HepG2 (cell line): ENCODE results near the gene DZANK1. TPM values are rescaled to one million over a fixed set of nuclear protein-coding genes. Genes with fewer than 3 reads are reported as not detected.
A peak's percentile ranks its signal among the peaks of the same experiment; 100 is the strongest.

ENCODE experiments used
- MED13 ChIP-seq: sonication (generic); formaldehyde crosslinking; IDR thresholded peaks from 2 replicates; pipeline ENCODE4 v1.5.0; 2020; ENCODE audit warnings: missing genetic modification reagents
- NFATC3 ChIP-seq: sonication (generic); formaldehyde crosslinking; IDR thresholded peaks from 2 replicates; pipeline ENCODE4 v1.5.1; 2020; ENCODE audit warnings: mild to moderate bottlenecking, missing genetic modification reagents
- NFIC ChIP-seq: IDR thresholded peaks from 2 replicates; pipeline ENCODE4 v1.6.1; 2012; ENCODE audit warnings: mild to moderate bottlenecking, low read length, inconsistent platforms
- NRL ChIP-seq: sonication (generic); formaldehyde crosslinking; IDR thresholded peaks from 2 replicates; pipeline ENCODE4 v1.5.0; 2020; ENCODE audit warnings: missing genetic modification reagents, mild to moderate bottlenecking, moderate library complexity, borderline replicate concordance
- ZMYM4 ChIP-seq: sonication (generic); formaldehyde crosslinking; IDR thresholded peaks from 2 replicates; pipeline ENCODE4 v1.8.1; 2023; ENCODE audit warnings: mild to moderate bottlenecking, missing genetic modification reagents
- ZNF33B ChIP-seq: sonication (generic); formaldehyde crosslinking; IDR thresholded peaks from 2 replicates; pipeline ENCODE4 v1.5.1; 2020; ENCODE audit warnings: mild to moderate bottlenecking, missing genetic modification reagents
- ZNF547 ChIP-seq: sonication (generic); formaldehyde crosslinking; IDR thresholded peaks from 2 replicates; pipeline ENCODE4 v1.5.1; 2020; ENCODE audit warnings: mild to moderate bottlenecking, missing genetic modification reagents
- ZNF737 ChIP-seq: sonication (generic); formaldehyde crosslinking; IDR thresholded peaks from 2 replicates; pipeline ENCODE4 v1.5.0; 2020; ENCODE audit warnings: missing genetic modification reagents, mild to moderate bottlenecking, borderline replicate concordance
- ZNF768 ChIP-seq: sonication (generic); formaldehyde crosslinking; IDR thresholded peaks from 2 replicates; pipeline ENCODE4 v1.4.0; 2020; ENCODE audit warnings: missing genetic modification reagents
- ZNF773 ChIP-seq: sonication (generic); formaldehyde crosslinking; IDR thresholded peaks from 2 replicates; pipeline ENCODE4 v1.4.0; 2020; ENCODE audit warnings: missing genetic modification reagents, borderline replicate concordance
- polyA plus RNA-seq, 8 experiments: library from polyadenylated mRNA; depleted of rRNA in 3 of 8; stranded (reverse) in 7 of 8; unstranded in 1 of 8; fragments of >200 nt; fragmentation: Illumina TruSeq in 4 of 8; extraction: Trizol in 4 of 8; gene quantifications; 2 replicates each; pipeline versions ENCODE4 v1.2.1 to v1.2.3, GENCODE V29; 2011 to 2016; ENCODE audit warnings: low read depth in 4 of 8, missing spikeins in 1 of 8, mixed read lengths in 1 of 8; ENCODE audit not compliant: insufficient read depth in 1 of 8
- total RNA-seq, 5 experiments: library from RNA; depleted of rRNA; stranded (reverse); fragments of >200 nt; fragmentation: Illumina TruSeq; extraction: Trizol; gene quantifications; 2 replicates each; pipeline ENCODE4 v1.2.3, GENCODE V29; 2016; ENCODE audit warnings: low read depth in 1 of 5
- TF ChIP-seq, protein P1 (sequence below): sonication (generic); formaldehyde crosslinking; IDR thresholded peaks from 2 replicates; pipeline ENCODE4 v1.8.0; 2022; ENCODE audit warnings: missing genetic modification reagents, mild to moderate bottlenecking, moderate library complexity, borderline replicate concordance
- TF ChIP-seq, protein P2 (sequence below): sonication (generic); formaldehyde crosslinking; IDR thresholded peaks from 2 replicates; pipeline ENCODE4; 2020; ENCODE audit warnings: missing genetic modification reagents, mild to moderate bottlenecking, borderline replicate concordance
- TF ChIP-seq, protein P3 (sequence below): IDR thresholded peaks from 2 replicates; pipeline ENCODE4 v1.6.1; 2018; ENCODE audit warnings: missing genetic modification reagents
- TF ChIP-seq, protein P4 (sequence below): sonication (generic); formaldehyde crosslinking; IDR thresholded peaks from 2 replicates; pipeline ENCODE4 v1.8.1; 2023; ENCODE audit warnings: mild to moderate bottlenecking, moderate library complexity, missing genetic modification reagents
- TF ChIP-seq, protein P5 (sequence below), 2 experiments: sonication (generic) in 1 of 2; formaldehyde crosslinking in 1 of 2; IDR thresholded peaks; 2 replicates each; pipeline versions ENCODE4 v1.4.0 to v1.6.1; 2016 to 2020; ENCODE audit warnings: borderline replicate concordance in 1 of 2, low read depth in 1 of 2, mild to moderate bottlenecking in 1 of 2, missing genetic modification reagents in 1 of 2
- TF ChIP-seq, protein P6 (sequence below): sonication (generic); formaldehyde crosslinking; IDR thresholded peaks from 2 replicates; pipeline ENCODE4 v1.4.0; 2020; ENCODE audit warnings: missing genetic modification reagents; ENCODE audit errors: not compliant biosample characterization

Gene DZANK1
- total and polyA plus RNA-seq, 2 of the 13 experiments (the other 11 are each of a cell fraction or from before 2014, with no cell fraction given): 1.6 to 3.2 TPM

DNA sequence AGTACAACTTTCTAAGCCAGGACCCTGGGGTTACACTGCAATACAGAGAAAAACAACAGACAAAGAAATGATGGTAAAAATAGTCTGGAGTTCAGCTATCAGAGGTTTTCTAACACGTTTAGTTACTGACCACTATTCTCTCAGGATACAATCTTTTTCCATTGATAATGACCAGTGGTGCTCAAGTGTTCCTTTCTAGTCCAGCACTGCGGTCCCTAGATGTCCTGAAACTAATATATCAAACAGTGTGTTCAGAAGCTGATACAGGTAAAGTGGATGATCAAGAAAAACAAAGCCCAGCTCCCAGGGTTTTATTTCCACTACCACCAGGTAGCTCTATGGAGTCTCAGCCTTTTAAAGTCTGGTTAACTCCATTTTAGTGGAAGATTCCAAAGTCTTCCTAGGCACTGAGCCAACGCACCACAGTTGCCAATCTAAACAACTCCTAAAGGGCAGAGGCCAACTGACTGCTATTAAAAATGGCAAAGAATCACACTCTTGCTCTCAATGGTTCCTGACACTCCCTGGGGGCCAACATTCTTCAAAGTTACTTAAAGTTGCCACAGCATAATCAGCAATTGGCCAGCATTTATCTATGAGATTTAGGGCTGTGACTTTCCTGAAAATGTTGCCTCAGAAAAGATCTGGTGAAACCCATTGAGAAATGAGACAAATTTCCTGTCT lies 38.2 kb downstream of the DZANK1 start (continued):
- TF ChIP-seq ZMYM4 (CRISPR knock-in tag): peak; percentile 55
- no peak for TF ChIP-seq NFATC3 (CRISPR knock-in tag)
- no peak for TF ChIP-seq MED13
- no peak for TF ChIP-seq ZNF737 (CRISPR knock-in tag)
- TF ChIP-seq, protein P1, sequence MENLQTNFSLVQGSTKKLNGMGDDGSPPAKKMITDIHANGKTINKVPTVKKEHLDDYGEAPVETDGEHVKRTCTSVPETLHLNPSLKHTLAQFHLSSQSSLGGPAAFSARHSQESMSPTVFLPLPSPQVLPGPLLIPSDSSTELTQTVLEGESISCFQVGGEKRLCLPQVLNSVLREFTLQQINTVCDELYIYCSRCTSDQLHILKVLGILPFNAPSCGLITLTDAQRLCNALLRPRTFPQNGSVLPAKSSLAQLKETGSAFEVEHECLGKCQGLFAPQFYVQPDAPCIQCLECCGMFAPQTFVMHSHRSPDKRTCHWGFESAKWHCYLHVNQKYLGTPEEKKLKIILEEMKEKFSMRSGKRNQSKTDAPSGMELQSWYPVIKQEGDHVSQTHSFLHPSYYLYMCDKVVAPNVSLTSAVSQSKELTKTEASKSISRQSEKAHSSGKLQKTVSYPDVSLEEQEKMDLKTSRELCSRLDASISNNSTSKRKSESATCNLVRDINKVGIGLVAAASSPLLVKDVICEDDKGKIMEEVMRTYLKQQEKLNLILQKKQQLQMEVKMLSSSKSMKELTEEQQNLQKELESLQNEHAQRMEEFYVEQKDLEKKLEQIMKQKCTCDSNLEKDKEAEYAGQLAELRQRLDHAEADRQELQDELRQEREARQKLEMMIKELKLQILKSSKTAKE: no peak
- TF ChIP-seq NRL: no peak
- TF ChIP-seq, protein P2, sequence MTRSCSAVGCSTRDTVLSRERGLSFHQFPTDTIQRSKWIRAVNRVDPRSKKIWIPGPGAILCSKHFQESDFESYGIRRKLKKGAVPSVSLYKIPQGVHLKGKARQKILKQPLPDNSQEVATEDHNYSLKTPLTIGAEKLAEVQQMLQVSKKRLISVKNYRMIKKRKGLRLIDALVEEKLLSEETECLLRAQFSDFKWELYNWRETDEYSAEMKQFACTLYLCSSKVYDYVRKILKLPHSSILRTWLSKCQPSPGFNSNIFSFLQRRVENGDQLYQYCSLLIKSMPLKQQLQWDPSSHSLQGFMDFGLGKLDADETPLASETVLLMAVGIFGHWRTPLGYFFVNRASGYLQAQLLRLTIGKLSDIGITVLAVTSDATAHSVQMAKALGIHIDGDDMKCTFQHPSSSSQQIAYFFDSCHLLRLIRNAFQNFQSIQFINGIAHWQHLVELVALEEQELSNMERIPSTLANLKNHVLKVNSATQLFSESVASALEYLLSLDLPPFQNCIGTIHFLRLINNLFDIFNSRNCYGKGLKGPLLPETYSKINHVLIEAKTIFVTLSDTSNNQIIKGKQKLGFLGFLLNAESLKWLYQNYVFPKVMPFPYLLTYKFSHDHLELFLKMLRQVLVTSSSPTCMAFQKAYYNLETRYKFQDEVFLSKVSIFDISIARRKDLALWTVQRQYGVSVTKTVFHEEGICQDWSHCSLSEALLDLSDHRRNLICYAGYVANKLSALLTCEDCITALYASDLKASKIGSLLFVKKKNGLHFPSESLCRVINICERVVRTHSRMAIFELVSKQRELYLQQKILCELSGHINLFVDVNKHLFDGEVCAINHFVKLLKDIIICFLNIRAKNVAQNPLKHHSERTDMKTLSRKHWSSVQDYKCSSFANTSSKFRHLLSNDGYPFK (CRISPR knock-in tag): no peak
- TF ChIP-seq ZNF547 (CRISPR knock-in tag): no peak
- 0 out of 2 replicates have a peak, but pooled peaks have one; percentile 25 for TF ChIP-seq NFIC
- TF ChIP-seq, protein P3, sequence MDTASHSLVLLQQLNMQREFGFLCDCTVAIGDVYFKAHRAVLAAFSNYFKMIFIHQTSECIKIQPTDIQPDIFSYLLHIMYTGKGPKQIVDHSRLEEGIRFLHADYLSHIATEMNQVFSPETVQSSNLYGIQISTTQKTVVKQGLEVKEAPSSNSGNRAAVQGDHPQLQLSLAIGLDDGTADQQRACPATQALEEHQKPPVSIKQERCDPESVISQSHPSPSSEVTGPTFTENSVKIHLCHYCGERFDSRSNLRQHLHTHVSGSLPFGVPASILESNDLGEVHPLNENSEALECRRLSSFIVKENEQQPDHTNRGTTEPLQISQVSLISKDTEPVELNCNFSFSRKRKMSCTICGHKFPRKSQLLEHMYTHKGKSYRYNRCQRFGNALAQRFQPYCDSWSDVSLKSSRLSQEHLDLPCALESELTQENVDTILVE (CRISPR knock-in tag): no peak
- TF ChIP-seq, protein P4, sequence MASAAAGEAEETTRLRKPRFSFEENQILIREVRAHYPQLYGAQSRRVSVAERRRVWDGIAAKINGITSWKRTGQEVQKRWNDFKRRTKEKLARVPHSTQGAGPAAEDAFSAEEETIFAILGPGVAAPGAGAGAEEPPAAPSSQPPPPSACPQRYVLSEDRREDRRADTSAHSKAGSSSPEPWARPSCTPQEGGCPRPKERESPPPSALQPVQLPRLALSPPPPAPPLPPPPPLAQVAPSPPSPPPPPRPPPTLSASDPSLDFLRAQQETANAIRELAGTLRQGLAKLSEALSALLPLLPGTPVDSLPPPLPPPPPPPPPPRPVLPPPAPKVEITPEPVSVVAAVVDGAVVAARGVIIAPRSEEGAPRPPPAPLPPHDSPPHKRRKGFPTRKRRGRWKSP (CRISPR knock-in tag): no peak
- TF ChIP-seq, protein P5, sequence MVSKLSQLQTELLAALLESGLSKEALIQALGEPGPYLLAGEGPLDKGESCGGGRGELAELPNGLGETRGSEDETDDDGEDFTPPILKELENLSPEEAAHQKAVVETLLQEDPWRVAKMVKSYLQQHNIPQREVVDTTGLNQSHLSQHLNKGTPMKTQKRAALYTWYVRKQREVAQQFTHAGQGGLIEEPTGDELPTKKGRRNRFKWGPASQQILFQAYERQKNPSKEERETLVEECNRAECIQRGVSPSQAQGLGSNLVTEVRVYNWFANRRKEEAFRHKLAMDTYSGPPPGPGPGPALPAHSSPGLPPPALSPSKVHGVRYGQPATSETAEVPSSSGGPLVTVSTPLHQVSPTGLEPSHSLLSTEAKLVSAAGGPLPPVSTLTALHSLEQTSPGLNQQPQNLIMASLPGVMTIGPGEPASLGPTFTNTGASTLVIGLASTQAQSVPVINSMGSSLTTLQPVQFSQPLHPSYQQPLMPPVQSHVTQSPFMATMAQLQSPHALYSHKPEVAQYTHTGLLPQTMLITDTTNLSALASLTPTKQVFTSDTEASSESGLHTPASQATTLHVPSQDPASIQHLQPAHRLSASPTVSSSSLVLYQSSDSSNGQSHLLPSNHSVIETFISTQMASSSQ (IDR thresholded peaks at IDR 0.05; ENCODE audit: low read depth): no peak
- TF ChIP-seq, protein P5 (CRISPR knock-in tag; IDR thresholded peaks at IDR 0.05; ENCODE audit: borderline replicate concordance): no peak
- no peak for TF ChIP-seq ZNF773 (CRISPR knock-in tag)
- TF ChIP-seq ZNF768 (CRISPR knock-in tag): no peak
- TF ChIP-seq, protein P6, sequence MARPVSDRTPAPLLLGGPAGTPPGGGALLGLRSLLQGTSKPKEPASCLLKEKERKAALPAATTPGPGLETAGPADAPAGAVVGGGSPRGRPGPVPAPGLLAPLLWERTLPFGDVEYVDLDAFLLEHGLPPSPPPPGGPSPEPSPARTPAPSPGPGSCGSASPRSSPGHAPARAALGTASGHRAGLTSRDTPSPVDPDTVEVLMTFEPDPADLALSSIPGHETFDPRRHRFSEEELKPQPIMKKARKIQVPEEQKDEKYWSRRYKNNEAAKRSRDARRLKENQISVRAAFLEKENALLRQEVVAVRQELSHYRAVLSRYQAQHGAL: no peak
- TF ChIP-seq ZNF33B (CRISPR knock-in tag): no peak
